ENCODE measurements around the gene DCC.

Gene DCC

GRCh38 chr18:52462853-52463252, 122.9 kb downstream of the DCC start:
- in situ Hi-C loops (cut with HindIII; ENCODE audit: low sequenced_read_pairs): no loop called here
- DNase-seq (ENCODE audit: low read depth, low spot score): no peak
- H3K4me3 ChIP-seq (ENCODE audit: low read depth, low read length): no peak overlapping the region
- TF ChIP-seq CTCF (IDR thresholded peaks at IDR 0.05; ENCODE audit: low read depth, low read length): no peak

DNA sequence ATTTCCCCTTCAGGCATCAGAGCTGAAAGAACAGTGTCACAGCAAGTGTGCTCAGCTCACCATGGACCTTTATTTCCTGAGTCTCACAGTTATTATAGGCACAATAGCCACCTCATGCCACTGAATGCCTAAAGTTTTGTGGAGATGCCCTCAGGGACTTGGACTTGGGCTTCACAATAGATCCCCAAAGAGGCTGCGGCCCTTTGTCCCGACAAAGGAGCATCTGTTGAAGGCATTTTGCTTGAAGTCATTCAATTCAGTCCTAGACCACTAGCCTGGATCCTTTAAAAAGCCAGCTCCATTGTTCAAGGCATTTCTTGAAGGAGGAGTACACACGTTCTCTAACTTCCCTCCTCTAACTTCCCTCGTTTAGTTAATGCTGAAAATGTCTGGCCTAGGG, 125.4 kb downstream of the DCC start:
- TF ChIP-seq CTCF (IDR thresholded peaks at IDR 0.05; ENCODE audit: low read depth, low read length): no peak
- H3K4me3 ChIP-seq (ENCODE audit: low read depth, low read length): no peak overlapping the region
- DNase-seq (ENCODE audit: low read depth, low spot score): no peak
- in situ Hi-C loops (cut with HindIII; ENCODE audit: low sequenced_read_pairs): no loop called here

- in situ Hi-C loops (cut with HindIII; ENCODE audit: low sequenced_read_pairs): no loop called here
- no peak for DNase-seq (ENCODE audit: low read depth, low spot score)
- H3K4me3 ChIP-seq (ENCODE audit: low read depth, low read length): no peak overlapping the region
- no peak for TF ChIP-seq CTCF (IDR thresholded peaks at IDR 0.05; ENCODE audit: low read depth, low read length)
These were observed 128.5 kb downstream of the DCC start for GRCh38 chr18:52468496-52468895.

DNA sequence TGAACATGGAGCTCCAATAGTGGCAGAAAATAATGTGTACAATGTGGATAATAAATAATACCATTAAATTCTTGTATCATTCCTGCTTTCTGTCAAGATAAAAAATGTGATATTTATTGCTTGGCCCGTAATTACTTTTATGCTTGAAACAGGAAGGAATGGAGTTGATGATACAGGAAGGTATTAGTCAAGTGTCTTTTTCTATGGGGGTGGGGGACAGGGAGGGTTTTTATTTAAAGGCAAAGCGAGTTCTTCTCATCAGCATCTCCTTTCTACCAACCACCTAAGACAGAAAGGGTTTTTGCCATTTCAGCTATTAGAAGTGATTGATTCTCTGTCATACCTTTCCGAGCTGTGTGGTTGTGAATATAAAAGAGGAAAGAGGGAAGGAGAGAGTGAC, 135.3 kb downstream of the DCC start:
- no peak for DNase-seq (ENCODE audit: low read depth, low spot score)
- in situ Hi-C loops (cut with HindIII; ENCODE audit: low sequenced_read_pairs): no loop called here

DNA sequence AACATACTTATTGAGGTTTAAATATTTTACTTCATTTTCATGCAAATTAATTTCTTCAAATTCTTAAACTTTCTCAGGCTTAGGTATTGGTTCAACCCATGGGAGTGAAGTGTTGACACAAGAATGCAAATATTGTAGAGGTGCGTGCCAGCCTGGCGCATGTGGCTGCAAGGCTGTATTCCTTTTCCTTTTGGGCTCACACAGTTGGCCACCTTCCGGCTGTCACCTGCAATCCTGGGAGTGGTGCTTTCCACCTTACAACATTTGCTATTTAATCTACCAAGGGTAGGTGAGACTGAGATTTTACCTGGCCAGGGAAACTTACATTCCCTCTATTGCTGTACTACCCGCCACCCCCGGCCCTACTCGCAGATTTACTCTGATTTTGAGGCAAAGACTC, 141.1 kb downstream of the DCC start:
- in situ Hi-C loops (cut with HindIII; ENCODE audit: low sequenced_read_pairs): no loop called here
- H3K4me3 ChIP-seq (ENCODE audit: low read depth, low read length): no peak overlapping the region
- TF ChIP-seq CTCF (IDR thresholded peaks at IDR 0.05; ENCODE audit: low read depth, low read length): no peak
- DNase-seq (ENCODE audit: low read depth, low spot score): no peak

More for the DNA sequence above, 135.3 kb downstream of the DCC start:
- no peak overlapping the region for H3K4me3 ChIP-seq (ENCODE audit: low read depth, low read length)
- TF ChIP-seq CTCF (IDR thresholded peaks at IDR 0.05; ENCODE audit: low read depth, low read length): no peak

DNA sequence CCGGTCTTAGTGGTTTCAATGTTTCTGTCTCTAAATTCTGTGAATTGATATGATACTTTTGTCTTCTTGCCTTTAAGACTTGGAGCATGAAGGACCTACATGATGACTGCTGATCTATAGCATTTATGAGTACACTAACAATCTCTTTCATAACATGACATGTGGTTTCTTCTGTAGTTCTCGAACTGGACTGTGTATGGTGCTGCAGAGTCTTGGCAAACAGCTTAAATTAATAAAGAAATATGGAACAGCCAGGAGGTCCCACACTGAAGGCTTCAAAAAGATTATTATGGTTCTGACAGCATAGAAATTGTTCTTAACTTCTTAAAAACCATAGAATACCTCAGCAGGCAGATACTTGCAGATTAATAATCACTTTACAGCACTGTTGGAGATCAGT, 145.0 kb downstream of the DCC start:
- DNase-seq (ENCODE audit: low read depth, low spot score): no peak
- in situ Hi-C loops (cut with HindIII; ENCODE audit: low sequenced_read_pairs): no loop called here
- no peak for TF ChIP-seq CTCF (IDR thresholded peaks at IDR 0.05; ENCODE audit: low read depth, low read length)
- H3K4me3 ChIP-seq (ENCODE audit: low read depth, low read length): no peak overlapping the region

- in situ Hi-C loops (cut with HindIII; ENCODE audit: low sequenced_read_pairs): no loop called here
- TF ChIP-seq CTCF (IDR thresholded peaks at IDR 0.05; ENCODE audit: low read depth, low read length): no peak
- no peak overlapping the region for H3K4me3 ChIP-seq (ENCODE audit: low read depth, low read length)
- no peak for DNase-seq (ENCODE audit: low read depth, low spot score)
These were observed 146.1 kb downstream of the DCC start for GRCh38 chr18:52486052-52486451.
